Brain microvascular endothelial cell (primary cell): ENCODE results near the gene TMEM25.

Source experiments
- DNase-seq: peaks from one replicate; pipeline ENCODE4 v3.0.0-alpha.2; 2020
- H3K27ac ChIP-seq: fragments of 250-450 bp; sonication (Bioruptor Pico); 2 replicates; pipeline ENCODE4 v1.5.1; 2020; ENCODE audit warnings: mild to moderate bottlenecking, moderate library complexity
- H3K27me3 ChIP-seq: fragments of 250-450 bp; sonication (Bioruptor Pico); replicated peaks from 2 replicates; pipeline ENCODE4 v1.5.1; 2020; ENCODE audit warnings: mild to moderate bottlenecking
- H3K36me3 ChIP-seq: fragments of 250-450 bp; sonication (Bioruptor Pico); replicated peaks from 2 replicates; pipeline ENCODE4 v1.5.1; 2020; ENCODE audit warnings: mild to moderate bottlenecking
- H3K4me3 ChIP-seq: 2 replicates; pipeline ENCODE4 v1.5.1; 2011; ENCODE audit warnings: low read depth, mild to moderate bottlenecking, control low read depth, low read length, moderate library complexity
- CTCF ChIP-seq: IDR thresholded peaks from 2 replicates; pipeline ENCODE4 v1.5.1; 2011; ENCODE audit warnings: low read depth, mild to moderate bottlenecking, moderate library complexity, low read length, control low read depth, inconsistent platforms; ENCODE audit errors: missing control alignments
- in situ Hi-C: cut with HindIII; loops from 2 replicates; pipeline ENCODE4 v1.10.0; 2017; ENCODE audit warnings: low sequenced_read_pairs, low pct_ligation_motif_present

Gene TMEM25

GRCh38 chr11:118522571-118523072 is 8.4 kb upstream of the TMEM25 start:
- peak; percentile 14 for DNase-seq
- Histone ChIP-seq H3K27me3 (no peaks in the 10 kb centered on the region), H3K27ac (no peak overlapping the region), H3K36me3 (peaks cover 52% of the 10 kb centered on the region), H3K4me3 (no peak overlapping the region)
- in situ Hi-C loops: no loop called here
- TF ChIP-seq CTCF: peak; percentile 73

GRCh38 chr11:118524356-118524755 is 6.6 kb upstream of the TMEM25 start:
- in situ Hi-C loops: no loop called here
- peaks cover 46% of the 10 kb centered on the region for H3K36me3 ChIP-seq
- no peak for DNase-seq
- H3K4me3 ChIP-seq: no peak overlapping the region
- H3K27ac ChIP-seq: no peak overlapping the region
- TF ChIP-seq CTCF: no peak
- H3K27me3 ChIP-seq: no peaks in the 10 kb centered on the region

- Histone ChIP-seq H3K27ac (no peak overlapping the region), H3K27me3 (no peaks in the 10 kb centered on the region), H3K36me3 (peaks cover 40% of the 10 kb centered on the region), H3K4me3 (no peak overlapping the region)
- DNase-seq: no peak
- in situ Hi-C loops: no loop called here
- TF ChIP-seq CTCF: no peak
Observed at GRCh38 chr11:118524757-118525470, 6.1 kb upstream of the TMEM25 start.

- no peak for TF ChIP-seq CTCF
- no peak for DNase-seq
- Histone ChIP-seq H3K27me3 (no peaks in the 10 kb centered on the region), H3K27ac (no peak overlapping the region), H3K4me3 (no peak overlapping the region), H3K36me3 (peaks cover 25% of the 10 kb centered on the region)
- in situ Hi-C loops: no loop called here
Observed at GRCh38 chr11:118526688-118527087, 4.3 kb upstream of the TMEM25 start.

GRCh38 chr11:118527109-118527508 is 3.9 kb upstream of the TMEM25 start, which contains the start of gene TTC36:
TTC36 (plus strand) TSS chr11:118527474; CDS start chr11:118527495, 21 bp downstream.
- H3K36me3 ChIP-seq: peaks cover 21% of the 10 kb centered on the region
- in situ Hi-C loops: no loop called here
- H3K27me3 ChIP-seq: no peaks in the 10 kb centered on the region
- no peak for TF ChIP-seq CTCF
- DNase-seq: no peak
- H3K4me3 ChIP-seq: no peak within 1 kb of the TSS
- no peak within 1 kb of the TSS for H3K27ac ChIP-seq
